ENCODE measurements around the gene TMEM222.
A peak's percentile ranks its signal among the peaks of the same experiment; 100 is the strongest.

The TMEM222 gene

GRCh38 chr1:27360159-27361043 lies 38.4 kb downstream of the TMEM222 start:
- DNase-seq: no peak

- DNase-seq: no peak
Measured at GRCh38 chr1:27361044-27361402, 39.1 kb downstream of the TMEM222 start.

GRCh38 chr1:27361553-27361952 lies 39.6 kb downstream of the TMEM222 start:
- DNase-seq: no peak

GRCh38 chr1:27363766-27364695 lies 42.1 kb downstream of the TMEM222 start:
- DNase-seq: no peak

- no peak for DNase-seq
Measured at GRCh38 chr1:27364696-27365371, 42.9 kb downstream of the TMEM222 start.

- no peak for DNase-seq
Measured at GRCh38 chr1:27365372-27366112, 43.6 kb downstream of the TMEM222 start.

- DNase-seq: no peak
Measured at GRCh38 chr1:27366113-27366410, 44.1 kb downstream of the TMEM222 start.

- peak; percentile 42 for DNase-seq
Measured at GRCh38 chr1:27366411-27367159, 44.6 kb downstream of the TMEM222 start, which contains the start of gene MAP3K6. Gene MAP3K6, minus strand, starts transcription at chr1:27366961. Its CDS starts 364 bp downstream, at chr1:27366597.

- DNase-seq: no peak
Measured at GRCh38 chr1:27367160-27367650, 45.2 kb downstream of the TMEM222 start.

- no peak for DNase-seq
Measured at GRCh38 chr1:27368869-27369582, 47.1 kb downstream of the TMEM222 start.

GRCh38 chr1:27372022-27372807 lies 50.3 kb downstream of the TMEM222 start:
- no peak for DNase-seq

- no peak for DNase-seq
Measured at GRCh38 chr1:27372808-27373690, 51.1 kb downstream of the TMEM222 start.

GRCh38 chr1:27374362-27375086 lies 52.6 kb downstream of the TMEM222 start, which contains the start of gene FCN3:
Gene FCN3, minus strand, starts transcription at chr1:27374824. Its CDS starts 6 bp downstream, at chr1:27374818.
- DNase-seq: no peak

- no peak for DNase-seq
Measured at GRCh38 chr1:27377760-27378495, 56.0 kb downstream of the TMEM222 start.

- DNase-seq: no peak
Measured at GRCh38 chr1:27379564-27380122, 57.7 kb downstream of the TMEM222 start.

- DNase-seq: no peak
Measured at GRCh38 chr1:27380224-27380623, 58.3 kb downstream of the TMEM222 start.

All from cortex of kidney (tissue), 1 donor.